ENCODE measurements around the gene ARV1.

ARV1 gene

DNA sequence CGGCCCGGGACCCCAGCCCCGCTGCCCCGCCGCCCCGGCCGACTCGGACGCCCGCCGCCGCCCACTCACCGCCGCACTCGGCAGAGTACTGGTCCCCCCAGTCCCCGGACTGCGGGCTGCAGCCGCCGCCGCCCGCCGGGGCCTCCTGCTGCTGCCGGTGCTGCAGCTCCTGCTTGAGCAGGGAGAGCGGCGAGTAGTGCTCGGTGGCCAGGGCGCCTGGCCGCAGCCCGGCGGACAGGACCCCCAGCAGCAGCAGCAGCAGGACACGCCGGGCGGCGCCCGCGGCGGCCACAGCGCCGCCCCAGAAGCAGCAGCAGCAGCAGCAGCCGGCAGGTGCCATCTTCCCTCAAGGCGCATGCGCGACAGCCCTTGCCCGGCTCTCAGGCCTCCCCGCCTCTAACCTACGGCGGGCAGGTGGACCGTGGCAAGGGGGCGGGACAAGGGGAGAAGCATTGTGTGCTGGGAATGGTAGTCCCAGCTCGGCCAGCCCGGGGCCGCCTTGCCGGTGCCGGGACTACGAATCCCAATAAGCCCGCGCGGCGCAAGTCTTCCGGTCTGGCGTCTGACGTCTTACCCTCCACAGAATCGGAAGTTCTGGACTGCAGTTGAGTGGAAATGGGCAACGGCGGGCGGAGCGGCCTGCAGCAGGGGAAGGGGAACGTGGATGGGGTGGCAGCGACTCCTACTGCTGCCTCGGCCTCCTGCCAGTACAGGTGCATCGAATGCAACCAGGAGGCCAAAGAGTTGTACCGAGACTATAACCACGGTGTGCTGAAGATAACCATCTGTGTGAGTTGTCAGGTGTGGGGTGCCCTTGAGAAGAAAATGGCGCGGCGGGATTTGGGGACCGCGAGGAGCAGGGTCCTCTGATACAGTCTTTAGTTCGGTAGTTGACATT, at the start of gene ARV1, which contains the start of gene TTC13:
TSS of gene ARV1 (plus strand) at position 604 of the 898 bp plus-strand sequence. CDS start at position 616, 12 bp downstream.
TSS of gene TTC13 (minus strand) at position 371 of the 898 bp plus-strand sequence. CDS start at position 340, 31 bp downstream.
- DNase-seq: peak; percentile 94

DNA sequence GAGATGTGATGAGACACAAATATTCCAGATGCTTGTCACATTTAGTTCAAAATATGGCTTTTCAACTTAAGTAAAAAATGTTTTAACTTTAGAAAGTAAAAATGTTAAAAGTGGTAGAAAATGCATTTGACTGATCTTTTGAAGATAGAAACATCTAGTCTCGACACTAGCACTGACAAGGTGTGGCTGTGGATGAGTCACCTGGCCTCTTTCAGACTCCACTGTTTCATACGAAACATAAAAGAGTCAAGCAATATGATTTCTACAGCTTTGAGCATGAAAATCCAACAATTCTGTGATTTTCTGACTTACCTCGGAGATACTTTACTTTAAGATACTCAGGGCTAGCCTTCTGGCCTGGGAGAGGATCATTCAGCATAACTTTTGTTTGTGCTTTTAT, 47.9 kb upstream of the ARV1 start:
- DNase-seq: no peak

DNA sequence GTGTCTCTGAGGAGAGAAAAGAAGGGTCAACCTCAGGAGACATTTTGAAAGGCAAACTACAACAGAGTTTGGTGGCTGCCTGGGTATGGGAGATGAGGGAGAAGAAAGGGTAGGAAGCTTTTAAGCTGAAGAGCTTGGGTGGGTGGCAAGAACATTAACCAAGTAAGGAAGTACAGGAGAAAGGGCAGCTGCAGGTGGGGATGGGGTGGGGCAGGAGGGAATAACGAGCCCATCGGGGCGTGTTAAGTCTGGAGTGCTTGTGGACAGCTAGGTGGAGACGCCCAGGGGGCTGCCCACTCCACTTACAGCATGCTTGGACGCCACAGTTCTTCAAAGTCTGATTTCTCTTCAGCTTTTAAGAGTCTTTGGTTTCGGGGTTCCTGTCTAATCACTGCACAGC, 43.0 kb upstream of the ARV1 start:
- no peak for DNase-seq

DNA sequence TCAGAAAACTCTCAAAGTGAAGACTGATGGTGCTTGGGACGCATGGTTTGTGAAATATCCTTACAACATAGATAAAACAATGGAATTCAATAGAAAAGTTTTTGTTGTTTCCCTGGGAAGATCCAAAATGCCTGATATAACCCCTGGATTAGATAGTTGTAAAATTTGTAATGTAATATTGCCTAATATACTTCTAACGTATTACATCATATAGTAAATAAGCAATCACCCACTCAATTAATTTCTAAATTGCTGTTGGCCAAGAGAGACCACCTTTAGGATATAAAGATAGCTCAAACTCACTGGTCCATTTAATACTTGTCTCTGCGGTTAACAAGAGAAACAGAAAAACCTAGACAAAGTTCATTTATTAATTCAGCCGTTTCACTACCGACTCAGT, 42.4 kb upstream of the ARV1 start:
- DNase-seq: no peak

DNA sequence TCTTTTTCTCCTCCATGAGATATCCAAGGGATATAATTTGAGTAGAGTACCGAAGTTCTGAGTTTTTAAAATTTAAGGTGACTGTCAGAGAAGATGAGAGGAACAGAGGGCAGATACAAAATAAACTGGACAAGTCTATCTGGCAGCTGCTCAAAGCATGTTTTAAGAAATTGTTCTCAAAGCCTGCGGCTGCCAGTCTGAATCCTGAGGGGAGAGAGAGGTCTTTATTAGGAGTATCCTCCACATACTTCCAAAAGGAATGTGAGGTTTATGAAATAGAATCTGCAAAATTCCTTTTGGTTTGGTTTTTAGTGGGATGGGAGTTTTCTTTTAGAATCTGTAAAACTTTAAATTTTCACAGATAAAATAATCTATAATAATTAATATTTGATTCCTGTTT, 41.5 kb upstream of the ARV1 start:
- no peak for DNase-seq

DNA sequence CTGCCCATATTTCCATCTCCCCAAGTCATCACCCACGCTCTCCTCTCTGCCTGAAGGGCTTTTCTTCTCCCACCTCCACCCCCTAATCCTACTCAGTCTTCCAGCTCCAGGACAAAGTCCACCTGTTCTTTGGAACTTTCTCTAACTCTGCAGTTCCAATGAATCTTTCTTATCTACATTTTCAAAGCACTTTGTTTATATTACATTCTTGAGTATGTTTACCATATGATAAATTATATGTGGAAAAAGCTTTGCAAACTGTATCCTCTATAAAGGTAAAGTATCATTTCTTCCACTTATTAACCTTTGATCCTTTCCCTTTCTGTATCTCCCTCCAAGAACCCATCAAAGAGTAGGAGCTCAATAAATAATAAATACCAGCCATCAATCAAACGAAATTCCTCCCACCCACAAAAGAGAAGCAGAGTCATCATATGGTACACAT, 39.9 kb upstream of the ARV1 start:
- no peak for DNase-seq

DNA sequence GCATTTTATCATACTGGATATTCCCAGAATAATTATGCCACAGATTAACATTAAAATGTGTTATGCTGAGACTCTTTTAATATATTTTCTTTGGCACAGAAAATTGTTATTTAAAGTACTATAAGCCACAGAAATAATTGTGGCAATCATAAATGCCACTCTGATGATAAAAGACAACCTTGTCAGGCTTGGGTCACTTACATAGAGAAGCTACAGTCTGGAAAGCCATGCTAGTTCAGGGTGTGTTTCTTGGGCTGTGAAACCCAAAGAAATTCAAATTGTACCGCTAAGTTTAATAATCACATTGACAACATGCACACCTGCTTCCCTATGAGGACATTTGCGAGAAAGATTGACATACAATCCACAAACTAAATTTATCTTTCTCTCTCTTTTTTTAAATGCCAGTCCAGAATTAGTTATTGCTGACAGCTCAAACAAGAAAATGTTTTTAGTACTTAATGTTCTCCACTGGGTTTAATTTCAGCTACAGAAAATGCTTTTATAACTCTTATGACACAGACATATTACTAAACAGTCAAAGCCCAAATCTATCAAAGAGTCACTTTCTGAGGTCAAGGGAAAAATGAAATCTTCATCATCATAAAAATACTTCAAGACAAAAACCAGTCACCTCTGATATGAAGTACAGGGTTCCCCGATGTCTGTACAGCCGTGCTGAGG, 38.9 kb upstream of the ARV1 start:
- DNase-seq: no peak

DNA sequence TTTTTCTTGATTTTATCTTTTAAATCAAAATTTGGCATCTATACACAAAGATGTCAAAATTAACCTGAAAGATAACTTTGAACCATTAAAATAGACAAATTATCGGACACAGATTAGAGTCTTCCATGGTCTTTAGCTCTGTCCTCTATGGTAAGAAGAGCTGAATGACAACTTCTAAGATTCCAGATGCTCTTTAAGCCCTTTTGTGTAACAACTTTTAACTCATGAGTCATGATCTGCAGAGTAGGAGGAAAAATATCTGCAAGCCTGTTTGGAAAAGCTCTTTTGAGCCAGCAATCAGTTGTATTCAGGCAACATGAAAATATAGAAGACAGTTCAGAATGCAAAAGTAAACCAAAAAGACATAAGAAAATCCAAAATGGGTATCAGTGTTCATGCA, 38.0 kb upstream of the ARV1 start:
- no peak for DNase-seq

DNA sequence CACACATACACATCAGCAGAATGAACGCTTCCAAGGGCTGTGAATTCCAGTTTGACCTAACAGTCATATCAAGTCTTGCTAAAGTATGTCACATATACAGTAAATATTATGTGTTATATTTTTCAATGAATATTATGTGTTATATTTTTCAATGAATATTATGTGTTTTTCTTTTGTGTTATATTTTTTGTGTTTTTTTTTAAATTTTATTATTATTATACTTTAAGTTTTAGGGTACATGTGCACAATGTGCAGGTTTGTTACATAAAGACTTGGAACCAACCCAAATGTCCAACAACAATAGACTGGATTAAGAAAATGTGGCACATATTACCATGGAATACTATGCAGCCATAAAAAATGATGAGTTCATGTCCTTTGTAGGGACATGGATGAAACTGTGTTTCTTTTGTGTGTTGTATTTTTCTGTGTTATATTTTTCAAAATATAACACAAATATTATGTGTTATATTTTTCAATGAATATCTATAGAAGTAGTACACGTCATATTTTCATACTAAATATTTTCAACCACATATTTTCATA, 35.8 kb upstream of the ARV1 start:
- DNase-seq: no peak

DNA sequence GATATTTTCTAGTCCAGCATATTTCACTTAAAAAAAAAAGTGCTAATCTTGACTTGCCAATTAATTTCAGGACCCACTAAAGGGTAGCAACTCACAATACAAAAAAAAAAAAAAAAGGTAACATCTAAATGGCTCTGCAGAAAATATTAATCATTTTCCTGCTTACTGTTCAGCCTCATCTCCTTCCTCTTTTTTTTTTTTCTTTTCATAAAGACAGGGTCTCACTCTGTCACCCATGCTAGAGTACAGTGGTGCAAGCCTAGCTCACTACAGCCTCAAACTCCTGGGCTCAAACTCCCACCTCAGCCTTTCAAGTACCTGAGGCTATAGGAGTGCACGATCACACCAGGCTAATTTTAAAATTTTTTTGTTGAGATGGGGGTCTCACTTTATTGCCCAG, 30.6 kb upstream of the ARV1 start:
- DNase-seq: no peak

DNA sequence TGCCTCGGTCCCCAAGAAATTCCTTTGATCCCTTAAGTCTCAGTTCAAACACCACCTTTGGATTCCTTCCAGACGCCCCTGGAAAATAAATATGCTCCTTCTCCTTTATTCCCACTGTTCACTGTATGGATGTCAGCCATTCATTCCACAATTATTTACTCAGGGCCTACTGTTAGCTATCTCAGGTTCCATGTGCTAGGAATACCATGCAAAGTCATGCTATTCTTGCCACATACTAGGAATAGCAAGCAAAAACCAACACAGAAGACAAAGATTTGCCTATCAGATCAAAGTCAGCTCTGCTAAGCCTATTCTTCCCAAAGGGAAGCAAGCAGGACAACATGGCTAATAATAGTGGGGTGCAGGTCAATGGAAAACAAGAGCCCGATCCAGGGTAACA, 30.0 kb upstream of the ARV1 start:
- no peak for DNase-seq

DNA sequence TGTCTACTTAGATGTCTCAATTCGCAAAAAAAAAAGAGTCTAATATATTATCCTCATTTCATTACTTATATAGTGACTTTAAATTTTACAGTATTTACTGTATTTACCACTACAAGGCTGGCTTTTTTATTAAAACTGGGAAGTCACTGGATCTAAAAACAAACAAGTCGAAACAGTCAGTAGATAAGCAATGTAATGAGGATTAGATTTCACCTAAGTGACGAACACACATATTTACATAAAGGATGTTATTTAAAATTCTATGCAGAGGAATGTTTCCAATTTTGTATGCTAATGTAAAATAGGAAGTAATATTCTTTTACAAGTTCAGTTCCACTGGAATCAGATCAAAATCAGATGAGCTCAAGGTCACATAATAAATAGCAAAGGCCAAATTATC, 28.5 kb upstream of the ARV1 start:
- DNase-seq: no peak

DNA sequence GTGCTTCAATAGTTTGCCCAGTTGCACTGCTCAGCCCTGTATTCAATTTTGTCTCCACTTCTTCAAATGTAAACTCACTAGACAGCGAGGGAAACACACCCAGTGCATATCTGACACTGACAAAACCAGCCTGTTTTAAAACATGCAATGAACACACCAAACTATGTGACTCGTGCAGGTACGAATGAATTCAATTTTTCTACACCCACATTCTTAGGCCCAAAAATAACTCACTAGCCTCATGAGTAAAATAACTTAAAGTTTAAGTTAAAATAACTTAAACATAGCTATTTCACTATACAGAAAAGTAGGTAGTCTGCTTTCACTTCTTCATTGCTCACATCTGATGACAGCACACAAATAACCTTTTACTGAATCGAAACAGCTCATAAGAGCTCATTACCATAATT, 21.3 kb upstream of the ARV1 start:
- no peak for DNase-seq

DNA sequence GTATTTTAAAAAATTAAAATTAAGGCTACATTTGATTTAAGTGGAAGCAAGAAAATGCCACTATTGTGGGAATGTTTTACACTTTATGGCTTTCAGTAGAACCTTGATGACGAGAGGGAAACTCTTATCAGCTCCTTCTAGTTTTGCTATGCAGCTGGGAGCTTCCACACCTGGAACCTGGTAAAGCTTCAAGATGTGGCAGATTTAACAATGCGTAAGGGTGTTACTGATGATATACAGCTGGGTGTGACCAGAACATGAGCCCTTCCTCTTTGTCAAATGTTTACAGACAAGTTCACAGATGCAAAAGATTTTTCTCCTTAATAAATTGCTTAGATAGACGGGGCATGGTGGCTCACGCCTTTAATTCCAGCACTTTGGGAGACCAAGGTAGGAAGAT, 20.5 kb upstream of the ARV1 start:
- DNase-seq: no peak

DNA sequence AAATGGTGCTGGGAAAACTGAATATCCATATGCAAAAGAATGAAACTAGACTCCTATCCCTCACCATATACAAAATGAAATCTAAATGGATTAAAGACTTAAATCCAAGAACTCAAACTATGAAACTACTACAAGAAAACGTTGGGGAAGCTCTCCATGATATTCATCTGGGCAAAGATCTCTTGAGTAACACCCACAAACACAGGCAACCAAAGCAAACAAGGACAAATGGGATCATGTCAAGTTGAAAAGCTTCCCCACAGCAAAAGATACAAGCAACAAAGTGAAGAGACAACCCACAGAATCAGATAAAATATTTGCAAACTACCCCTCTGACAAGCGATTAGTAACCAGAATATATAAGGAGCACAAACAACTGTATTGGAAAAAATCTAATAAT, 14.0 kb upstream of the ARV1 start:
- no peak for DNase-seq

DNA sequence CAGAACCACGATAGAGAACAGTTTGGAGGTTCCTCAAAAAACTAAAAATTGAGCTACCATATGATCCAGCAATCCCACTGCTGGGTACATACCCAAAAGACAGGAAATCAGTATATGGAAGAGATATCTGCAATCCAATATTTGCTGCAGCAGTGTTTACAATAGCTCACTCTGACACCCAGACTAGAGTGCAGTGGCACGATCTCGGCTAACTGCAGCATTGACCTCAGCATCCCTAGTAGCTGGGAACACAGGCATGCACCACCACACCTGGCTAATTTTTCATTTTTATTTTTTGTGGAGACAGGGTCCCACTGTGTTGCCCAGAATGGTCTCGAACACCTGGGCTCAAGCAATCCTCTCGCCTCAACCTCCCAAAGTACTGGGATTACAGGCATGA, 13.4 kb upstream of the ARV1 start:
- DNase-seq: no peak

DNA sequence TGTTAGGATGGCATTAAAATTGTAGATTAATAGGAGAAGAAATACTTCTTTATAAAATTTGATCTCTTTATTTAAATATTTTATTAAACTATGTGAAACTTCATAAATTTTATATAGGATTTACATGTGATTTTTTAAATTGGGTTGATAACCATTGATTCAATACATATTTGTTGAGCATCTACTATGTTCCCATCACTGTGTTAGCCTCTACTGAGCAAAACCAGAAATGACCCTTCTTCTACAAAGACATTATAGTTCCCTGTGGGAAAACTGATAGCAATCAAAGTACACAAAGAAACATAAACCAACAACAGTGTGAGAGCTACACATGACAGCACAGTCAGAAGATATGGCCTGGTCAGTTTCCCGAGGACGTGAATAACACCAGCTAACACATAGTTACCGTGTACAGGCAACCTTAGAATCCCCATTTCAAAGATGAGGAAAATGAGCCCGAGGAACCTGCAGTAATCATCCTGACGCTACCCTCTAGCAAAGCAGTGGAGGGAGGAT, 12.5 kb upstream of the ARV1 start:
- no peak for DNase-seq

DNA sequence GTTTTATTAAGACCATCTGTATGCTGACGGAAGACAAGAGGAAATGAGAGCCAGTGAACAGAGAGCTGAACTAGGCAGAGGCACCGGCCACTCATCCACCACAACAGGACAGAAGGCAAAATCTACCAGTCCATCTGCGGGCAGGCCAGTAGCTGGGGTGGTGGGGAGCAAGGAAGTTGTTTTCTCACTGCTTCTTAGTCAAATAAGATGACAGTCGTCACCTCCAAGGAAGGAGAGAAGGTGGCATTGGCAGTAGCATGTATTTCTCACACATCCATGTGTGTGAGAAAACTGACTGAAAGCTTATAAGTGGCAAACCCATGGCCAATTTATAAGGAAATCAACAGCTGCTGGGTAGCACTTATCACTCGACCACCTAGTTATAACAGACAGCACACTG, 8.5 kb upstream of the ARV1 start:
- no peak for DNase-seq

DNA sequence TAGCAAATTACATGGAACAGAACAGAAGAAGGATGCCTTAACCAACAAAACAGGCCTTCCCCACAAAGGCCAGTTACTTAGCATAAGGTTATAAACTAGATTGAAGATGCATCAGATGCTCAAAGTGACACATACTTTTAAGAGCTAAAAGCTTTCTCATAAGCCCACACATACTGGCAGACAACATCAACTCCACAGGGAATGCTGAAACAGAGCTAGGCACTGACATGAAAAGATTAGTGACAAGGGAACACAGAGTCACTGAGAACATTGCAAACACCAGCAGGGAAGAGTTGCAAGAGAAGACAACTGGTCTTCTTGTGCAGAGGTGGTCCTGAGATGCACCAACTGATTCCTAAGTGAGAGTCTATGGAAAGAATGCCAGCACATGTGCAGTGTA, 7.1 kb upstream of the ARV1 start:
- DNase-seq: no peak

DNA sequence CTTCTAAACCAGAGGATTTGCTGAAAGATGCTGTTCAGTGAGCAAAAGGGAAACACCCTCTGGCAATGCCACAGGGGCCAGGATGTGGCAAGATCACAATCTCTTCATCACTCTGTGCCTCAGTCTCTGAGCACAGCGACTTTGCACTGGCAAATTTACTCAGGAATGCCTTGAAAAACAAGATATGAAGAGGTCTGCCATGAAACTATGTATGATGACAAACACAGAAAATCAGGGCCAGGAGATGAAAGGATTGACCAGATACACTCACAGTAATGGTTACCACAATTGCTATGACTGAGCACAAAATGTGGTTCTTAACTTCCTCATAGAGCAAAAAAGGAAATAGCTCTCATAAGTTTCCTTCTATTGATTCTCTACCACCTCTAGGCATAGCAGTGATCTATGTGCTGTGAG, 6.0 kb upstream of the ARV1 start:
- DNase-seq: peak; percentile 38

DNA sequence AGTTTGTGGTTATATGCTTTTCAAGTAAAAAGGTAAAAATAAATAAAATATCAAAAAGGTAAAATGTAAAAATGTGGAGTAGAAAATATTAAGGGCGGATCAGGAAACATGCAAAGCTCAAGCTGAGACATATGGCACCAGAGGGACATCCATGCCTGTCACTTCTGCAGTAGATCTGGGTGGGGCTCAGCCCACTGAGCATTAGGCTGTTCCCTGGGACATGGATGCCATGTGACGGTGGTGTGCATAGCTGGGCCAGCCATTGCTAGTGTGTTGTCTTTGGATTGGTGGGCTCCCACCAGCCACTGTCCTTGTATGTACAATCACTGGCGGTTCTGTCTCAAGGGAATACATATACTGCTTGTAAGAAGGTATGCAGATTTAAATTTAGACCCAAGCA, 3.3 kb upstream of the ARV1 start:
- no peak for DNase-seq

DNA sequence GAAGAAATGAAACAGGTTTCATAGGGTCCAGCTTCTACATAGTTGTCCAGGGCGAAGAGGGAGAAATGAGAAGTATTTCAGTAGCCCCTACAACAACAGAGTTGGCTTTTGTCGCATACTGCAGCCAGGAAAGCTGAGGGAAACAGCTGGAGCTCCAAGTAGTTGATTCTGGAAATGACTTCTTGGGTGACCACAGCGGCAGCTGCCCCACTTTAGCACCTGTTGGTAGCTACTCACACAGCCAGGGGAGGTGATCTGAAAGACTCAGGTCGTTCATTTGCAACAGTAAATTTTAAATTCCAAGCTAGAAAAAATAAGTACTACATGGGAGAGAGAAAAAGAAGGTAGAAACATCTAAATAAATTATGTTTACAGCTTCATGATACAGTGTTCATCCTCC, 2.5 kb upstream of the ARV1 start:
- DNase-seq: no peak

DNA sequence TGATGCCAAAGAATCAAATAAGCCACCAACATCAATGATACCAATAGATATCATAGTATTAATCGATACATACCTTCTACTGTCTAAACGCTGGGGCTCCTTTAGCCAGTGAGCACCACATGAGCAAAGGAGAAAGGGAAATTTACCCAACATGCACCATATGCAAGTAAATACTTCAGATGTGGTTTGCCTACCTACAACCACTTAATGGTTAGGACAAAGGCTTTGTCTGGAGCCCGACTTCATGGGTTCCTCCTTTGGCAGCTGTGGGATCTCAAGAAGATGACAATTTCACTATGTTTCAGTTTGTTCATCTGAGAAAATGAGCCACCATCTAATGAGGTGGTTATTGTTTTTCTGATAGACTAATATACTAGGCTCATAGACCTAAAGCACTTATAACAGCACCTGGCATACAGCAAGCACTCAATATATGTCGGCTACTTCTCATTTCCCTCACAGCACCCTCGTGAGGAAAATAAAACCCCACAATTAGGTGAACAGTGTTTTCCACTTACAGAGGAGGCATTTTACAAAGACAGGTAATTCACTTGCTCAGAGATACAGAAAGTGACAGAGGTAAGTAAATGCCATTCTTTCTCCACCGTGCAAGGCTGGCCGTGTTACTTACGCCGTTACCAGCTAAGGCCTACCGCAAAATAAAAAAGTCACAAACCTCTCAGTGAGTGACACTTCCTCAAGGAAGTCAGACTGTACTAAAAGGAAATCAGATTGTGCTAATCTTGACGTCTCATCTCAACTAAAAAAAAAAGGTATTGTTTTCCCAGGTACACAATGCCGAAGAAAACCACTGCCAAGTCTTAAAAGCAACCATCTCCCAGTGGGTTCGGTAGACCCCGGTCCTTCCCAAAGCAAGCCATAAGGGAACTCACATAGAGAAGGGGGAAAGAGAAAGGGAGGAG, 1.8 kb upstream of the ARV1 start:
- peak; percentile 26 for DNase-seq

Data from activated CD8-positive, alpha-beta memory T cell treated with anti-CD3 and anti-CD28 coated beads, Interleukin-2, amount 50 U/mL, for 4 hours (primary cell).